Left lung (tissue), 10 donors: Measurements from ENCODE around the gene ZIC3. TPM values are rescaled to one million over a fixed set of nuclear protein-coding genes. Genes with fewer than 3 reads are reported as not detected.

Experiments
- ATAC-seq: fragments of 200-7000 bp; cut with Tn5 transposase; one replicate; pipeline ENCODE4 v1.9.1; 2020; ENCODE audit warnings: moderate library complexity
- DNase-seq, 4 donors: peaks; one replicate each; pipeline ENCODE4 v3.0.0-alpha.2; 2013 to 2020
- H3K27ac ChIP-seq, 2 donors: fragments of 200-600 bp; sonication (generic) in 1 of 2; one replicate each; pipeline versions ENCODE4 v1.5.0 to v1.8.0; 2020 to 2021
- H3K27me3 ChIP-seq, 2 donors: fragments of 200-600 bp; sonication (generic) in 1 of 2; one replicate each; pipeline versions ENCODE4 v1.5.0 to v1.8.0; 2020 to 2021
- H3K36me3 ChIP-seq, 2 donors: fragments of 200-600 bp; sonication (generic) in 1 of 2; one replicate each; pipeline versions ENCODE4 v1.5.0 to v1.8.0; 2020 to 2021
- H3K4me1 ChIP-seq, 2 donors: fragments of 200-600 bp; one replicate each; pipeline ENCODE4 v1.8.0; 2021
- H3K4me3 ChIP-seq, 2 donors: fragments of 200-600 bp; sonication (generic) in 1 of 2; one replicate each; pipeline versions ENCODE4 v1.5.0 to v1.8.0; 2020 to 2021; ENCODE audit warnings: mild to moderate bottlenecking in 1 of 2
- H3K9me3 ChIP-seq, 2 donors: fragments of 200-600 bp; sonication (generic) in 1 of 2; one replicate each; pipeline versions ENCODE4 v1.5.0 to v1.8.0; 2020 to 2021
- CTCF ChIP-seq, 2 donors: fragments of 200-600 bp; sonication (generic) in 1 of 2; IDR thresholded peaks; one replicate each; pipeline versions ENCODE4 v1.5.0 to v1.8.0; 2021; ENCODE audit warnings: antibody characterized with exemption in 2 of 2
- intact Hi-C, 2 donors: fragments of 100-400 bp; cut with DNase I; formaldehyde crosslinking; loops; one replicate each; pipeline versions ENCODE4 v1.11.2 to v1.14.2; 2022
- polyA plus RNA-seq, 6 donors: library from polyadenylated mRNA; unstranded; fragments of 120-200 nt; gene quantifications; one replicate each; pipeline ENCODE4 v1.2.1, GENCODE V29; 2013; ENCODE audit not compliant: insufficient read length in 6 of 6
- total RNA-seq, 2 donors: library from RNA; stranded (reverse); fragmentation: NEBNext Ultra II Directional; extraction: Animal tissue kit (Norgen Biotek cat#: 25700); gene quantifications; one replicate each; pipeline ENCODE4 v1.2.1, GENCODE V29; 2021
- donor health status: DM: no; HTN: yes; CAD: no.
- donor health status: DM: no; HTN: no; CAD: no.

ZIC3 gene
- total and polyA plus RNA-seq, 8 donors, result not detected

GRCh38 chrX:137574102-137574783 lies 8.3 kb downstream of the ZIC3 start:
- H3K36me3 ChIP-seq, result no peaks in the 10 kb centered on the region
- H3K27ac ChIP-seq, result no peak overlapping the region
- no peaks in the 10 kb centered on the region for H3K9me3 ChIP-seq
- DNase-seq (no peak), ATAC-seq (no peak)
- intact Hi-C loops, result no loop called here
- no peak for TF ChIP-seq CTCF (IDR thresholded peaks at IDR 0.05)
- no peak overlapping the region for H3K4me3 ChIP-seq
- no peaks in the 10 kb centered on the region for H3K4me1 ChIP-seq
- peaks cover 63 to 84% of the 10 kb centered on the region in 2 donors for H3K27me3 ChIP-seq

GRCh38 chrX:137574784-137575293 lies 8.9 kb downstream of the ZIC3 start:
- H3K36me3 ChIP-seq, result no peaks in the 10 kb centered on the region
- intact Hi-C loops, result no loop called here
- DNase-seq (no peak), ATAC-seq (no peak)
- H3K4me3 ChIP-seq, result no peak overlapping the region
- H3K27me3 ChIP-seq, result peaks cover 57 to 78% of the 10 kb centered on the region in 2 donors
- no peaks in the 10 kb centered on the region for H3K9me3 ChIP-seq
- H3K4me1 ChIP-seq, result no peaks in the 10 kb centered on the region
- H3K27ac ChIP-seq, result no peak overlapping the region
- no peak for TF ChIP-seq CTCF (IDR thresholded peaks at IDR 0.05)

- Histone ChIP-seq H3K27me3 (peaks cover 49 to 69% of the 10 kb centered on the region in 2 donors), H3K4me3 (no peak overlapping the region), H3K4me1 (no peaks in the 10 kb centered on the region), H3K36me3 (no peaks in the 10 kb centered on the region), H3K9me3 (no peaks in the 10 kb centered on the region), H3K27ac (no peak overlapping the region)
- no peak for TF ChIP-seq CTCF (IDR thresholded peaks at IDR 0.05)
- intact Hi-C loops, result no loop called here
- ATAC-seq (no peak), DNase-seq (no peak)
These were observed 9.8 kb downstream of the ZIC3 start for GRCh38 chrX:137575596-137576255.

- no peak overlapping the region for H3K4me3 ChIP-seq
- TF ChIP-seq CTCF (IDR thresholded peaks at IDR 0.05), result no peak
- no peaks in the 10 kb centered on the region for H3K9me3 ChIP-seq
- no peaks in the 10 kb centered on the region for H3K27me3 ChIP-seq
- H3K36me3 ChIP-seq, result no peaks in the 10 kb centered on the region
- ATAC-seq (no peak), DNase-seq (no peak)
- H3K4me1 ChIP-seq, result no peaks in the 10 kb centered on the region
- H3K27ac ChIP-seq, result no peak overlapping the region
- intact Hi-C loops, result no loop called here
These were observed 21.2 kb downstream of the ZIC3 start for GRCh38 chrX:137587151-137587550.

- no peak overlapping the region for H3K27ac ChIP-seq
- H3K36me3 ChIP-seq, result no peaks in the 10 kb centered on the region
- TF ChIP-seq CTCF (IDR thresholded peaks at IDR 0.05), result no peak
- no peaks in the 10 kb centered on the region for H3K9me3 ChIP-seq
- intact Hi-C loops, result no loop called here
- no peaks in the 10 kb centered on the region for H3K27me3 ChIP-seq
- no peak for DNase-seq
- ATAC-seq, result no peak
- H3K4me3 ChIP-seq, result no peak overlapping the region
- no peaks in the 10 kb centered on the region for H3K4me1 ChIP-seq
These were observed 34.8 kb downstream of the ZIC3 start for GRCh38 chrX:137600769-137601168.
